Adipose tissue (tissue), 3 donors: ENCODE results near the gene PCGF6. TPM values are rescaled to one million over a fixed set of nuclear protein-coding genes. Genes with fewer than 3 reads are reported as not detected.
"Not testable (repeated sequence)": the region's sequence is repeated elsewhere in the genome, so short reads cannot be mapped to it uniquely, and the experiment has no call there.

Experiments used
- H3K27ac ChIP-seq: one replicate; pipeline ENCODE4 v1.5.1; 2013; ENCODE audit warnings: low read depth, low read length
- WGBS, 3 donors: extraction: QIAGEN DNeasy Blood & Tissue Kit; methylation state at CpG; one replicate each; pipeline ENCODE4 v1.1.7; 2013; 5-methylcytosine and 5-hydroxymethylcytosine counted together
- polyA plus RNA-seq, 3 donors: library from polyadenylated mRNA; stranded (reverse); fragments of 200-250 nt; gene quantifications; one replicate each; pipeline ENCODE4 v1.2.3, GENCODE V29; 2013
- donor health status: healthy with polysubstance abuse.
- donor health status: Bipolar disorder and iron deficiency.
- donor health status: healthy.

The PCGF6 gene
- polyA plus RNA-seq, 3 donors = 4.5 to 10.2 (median 7.6) TPM

DNA sequence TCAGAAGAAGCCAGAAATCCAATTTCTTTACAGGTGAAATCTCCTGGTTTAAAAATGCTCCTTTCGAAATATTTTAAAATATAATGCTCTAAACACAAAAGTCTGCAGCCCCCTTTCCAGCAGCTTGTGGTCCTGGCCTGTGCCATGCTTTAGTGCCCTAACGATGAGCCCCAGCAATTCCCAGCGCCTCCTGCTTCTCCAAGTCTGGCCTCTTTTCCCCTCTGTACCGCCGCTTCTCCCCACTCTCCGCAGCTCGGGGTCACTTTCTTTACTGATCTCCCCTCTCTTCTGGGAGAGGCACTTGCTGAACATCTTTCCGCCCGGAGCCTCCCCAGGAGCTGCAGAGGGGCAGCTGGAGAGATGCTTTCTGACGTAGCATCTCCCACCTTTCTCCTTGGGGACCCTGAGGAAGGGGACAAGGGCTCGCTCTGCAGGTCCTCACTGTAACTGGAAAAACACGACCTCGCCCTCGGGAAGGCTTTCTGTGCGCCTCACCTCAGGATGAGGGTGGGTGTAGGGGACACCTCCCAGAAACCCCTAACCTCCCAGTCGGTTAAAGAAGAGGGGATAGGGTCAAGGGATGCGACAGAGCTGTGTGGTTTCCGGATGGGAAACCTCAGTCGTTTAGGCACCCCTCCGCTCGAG is 74.6 kb downstream of the PCGF6 start:
- WGBS, 3 donors = 12 to 16% (median 13%) methylated on average over 21 of the region's 21 CpGs
- no peak overlapping the region for H3K27ac ChIP-seq

DNA sequence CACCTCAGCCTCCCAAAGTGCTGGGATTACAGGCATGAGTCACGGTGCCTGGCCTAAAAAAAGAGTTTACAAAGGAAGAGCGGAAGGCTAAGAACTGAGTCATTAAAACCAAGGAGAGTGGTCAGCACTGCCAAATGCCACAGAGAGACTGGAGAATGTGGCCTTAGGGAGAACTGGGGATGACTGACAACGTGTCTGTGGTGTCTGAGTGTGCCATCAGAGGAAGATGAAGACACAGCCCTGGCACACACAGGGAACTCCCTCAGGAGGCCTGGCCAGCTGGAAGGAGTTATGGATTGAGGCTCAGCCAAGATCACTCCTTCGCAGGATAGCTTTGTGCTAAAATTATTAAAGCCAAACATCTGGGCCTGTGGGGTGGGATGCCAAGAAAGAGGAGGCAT is 77.9 kb downstream of the PCGF6 start:
- no peak overlapping the region for H3K27ac ChIP-seq
- 38 to 64% (median 39%) methylated on average over 4 of the region's 4 CpGs for WGBS, 3 donors

DNA sequence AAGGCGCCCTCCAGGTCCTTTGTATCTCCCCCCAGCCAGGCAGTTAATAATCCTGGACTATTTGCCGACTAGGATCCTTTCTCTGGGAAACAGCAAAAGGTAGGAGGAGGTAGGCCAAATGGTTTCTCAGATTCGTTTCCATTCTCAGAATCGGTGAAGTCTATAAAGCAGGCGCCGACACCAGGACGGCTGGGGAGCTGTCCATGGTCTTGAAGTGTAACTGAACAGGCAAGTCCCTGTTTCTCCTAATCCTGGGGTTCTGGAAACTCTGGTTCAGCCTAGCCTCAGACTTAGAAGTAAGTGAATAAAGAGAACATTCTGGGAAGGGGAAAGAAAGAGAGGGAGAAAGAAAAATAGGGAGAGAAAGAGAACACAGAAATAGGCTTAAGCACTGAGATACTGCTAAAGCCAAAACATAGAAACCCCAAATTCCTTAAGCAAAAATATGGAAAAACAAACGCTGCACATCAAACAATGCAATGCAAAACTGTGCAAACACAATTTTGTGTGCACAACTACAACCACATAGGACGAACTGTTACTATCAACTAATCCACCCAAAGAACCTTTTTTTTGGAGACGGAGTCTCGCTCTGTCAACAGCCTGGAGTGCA is 85.1 kb downstream of the PCGF6 start:
- 28 to 34% (median 30%) methylated on average over 11 of the region's 11 CpGs for WGBS, 3 donors
- no peak overlapping the region for H3K27ac ChIP-seq

DNA sequence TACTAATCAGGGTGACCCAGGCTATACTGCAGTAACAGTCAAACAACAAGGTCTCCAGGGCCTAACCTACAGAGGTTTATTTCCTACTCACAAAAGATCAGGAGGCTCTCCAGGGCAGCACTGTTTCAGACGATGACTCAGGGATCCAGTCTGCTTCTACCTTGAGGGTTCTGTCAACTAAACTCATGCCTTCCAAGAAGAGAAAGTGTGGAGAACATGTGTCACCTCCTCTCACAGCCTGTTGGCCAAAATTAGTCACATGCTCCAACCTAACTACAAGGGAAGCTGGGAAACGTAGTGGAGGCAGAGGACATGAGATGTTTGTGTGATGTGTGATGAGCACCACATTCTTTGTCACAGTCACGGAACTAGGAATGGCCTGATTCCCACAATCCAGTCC is 88.7 kb downstream of the PCGF6 start:
- H3K27ac ChIP-seq = no peak overlapping the region
- 72 to 77% (median 75%) methylated on average over 3 of the region's 3 CpGs for WGBS, 3 donors

DNA sequence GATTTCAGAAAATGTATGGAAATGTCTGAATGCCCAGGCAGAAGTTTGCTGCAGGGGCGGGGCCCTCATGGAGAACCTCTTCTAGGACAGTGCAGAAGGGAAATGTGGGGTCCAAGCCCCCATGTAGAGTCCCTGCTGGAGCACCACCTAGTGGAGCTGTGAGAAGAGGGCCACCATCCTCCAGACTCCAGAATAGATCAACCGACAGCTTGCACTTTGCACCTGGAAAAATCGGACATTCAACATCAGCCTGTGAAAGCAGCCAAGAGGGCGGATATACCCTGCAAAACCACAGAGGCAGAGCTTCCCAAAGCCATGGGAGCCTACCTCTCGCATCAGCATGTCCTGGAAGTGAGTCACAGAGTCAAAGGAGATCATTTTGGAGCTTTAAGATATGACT is 91.0 kb downstream of the PCGF6 start:
- WGBS, 3 donors = 79 to 94% (median 92%) methylated on average over 5 of the region's 5 CpGs
- H3K27ac ChIP-seq = no peak overlapping the region

DNA sequence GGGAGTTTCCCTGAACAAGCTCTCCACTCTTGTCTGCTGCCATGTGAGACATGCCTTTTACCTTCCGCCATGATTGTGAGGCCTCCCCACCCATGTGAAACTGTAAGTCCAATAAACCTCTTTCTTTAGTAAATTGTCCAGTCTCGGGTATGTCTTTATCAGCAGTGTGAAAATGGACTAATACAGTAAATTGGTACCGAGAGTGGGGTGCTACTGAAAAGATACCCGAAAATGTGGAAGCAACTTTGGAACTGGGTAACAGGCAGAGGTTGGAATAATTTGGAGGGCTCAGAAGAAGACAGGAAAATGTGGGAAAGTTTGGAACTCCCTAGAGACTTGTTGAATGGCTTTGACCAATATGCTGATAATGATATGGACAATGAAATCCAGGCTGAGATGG is 92.0 kb downstream of the PCGF6 start:
- 85 to 94% (median 88%) methylated on average over 4 of the region's 4 CpGs for WGBS, 3 donors
- not testable (repeated sequence) for H3K27ac ChIP-seq

DNA sequence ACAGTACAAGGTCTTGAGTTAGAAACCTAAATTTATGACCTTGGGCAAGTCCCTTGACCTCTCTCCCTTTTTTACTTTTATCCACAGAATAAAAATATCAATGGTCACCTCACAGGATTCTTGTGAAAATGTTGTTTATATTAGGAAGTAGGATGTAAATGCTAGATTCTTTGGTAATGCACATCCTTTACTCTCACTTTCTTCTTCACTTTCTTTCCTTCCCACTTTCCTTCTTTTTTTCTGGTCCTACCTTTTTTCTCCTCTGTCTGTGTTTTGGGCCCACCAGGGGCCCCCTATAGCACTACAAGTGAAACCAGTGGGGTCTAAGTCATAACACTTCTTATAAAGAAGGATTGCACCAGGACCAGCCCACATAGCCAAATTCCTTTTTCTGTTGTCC is 93.1 kb downstream of the PCGF6 start:
- no peak overlapping the region for H3K27ac ChIP-seq

DNA sequence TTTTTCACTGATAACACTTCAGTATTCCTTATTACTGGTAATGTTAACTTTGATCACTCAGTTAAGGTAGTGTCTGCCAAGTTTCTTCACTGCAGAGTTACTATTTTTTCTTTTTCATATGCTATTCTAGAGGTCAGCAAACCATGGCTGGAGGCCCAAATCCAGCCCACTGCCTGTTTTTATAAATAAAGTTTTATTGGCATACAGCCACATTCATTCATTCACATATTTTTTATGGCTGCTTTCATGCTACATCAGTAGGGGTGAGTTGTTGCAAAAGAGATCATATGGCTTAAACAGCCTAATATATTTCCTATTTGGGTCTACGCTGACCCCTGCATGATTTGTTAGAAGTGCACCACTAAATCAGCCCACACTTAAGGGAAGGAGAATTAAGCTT is 94.3 kb downstream of the PCGF6 start:
- no peak overlapping the region for H3K27ac ChIP-seq
- WGBS, 3 donors = 93 to 96% (median 95%) methylated on average over 1 of the region's 1 CpG

DNA sequence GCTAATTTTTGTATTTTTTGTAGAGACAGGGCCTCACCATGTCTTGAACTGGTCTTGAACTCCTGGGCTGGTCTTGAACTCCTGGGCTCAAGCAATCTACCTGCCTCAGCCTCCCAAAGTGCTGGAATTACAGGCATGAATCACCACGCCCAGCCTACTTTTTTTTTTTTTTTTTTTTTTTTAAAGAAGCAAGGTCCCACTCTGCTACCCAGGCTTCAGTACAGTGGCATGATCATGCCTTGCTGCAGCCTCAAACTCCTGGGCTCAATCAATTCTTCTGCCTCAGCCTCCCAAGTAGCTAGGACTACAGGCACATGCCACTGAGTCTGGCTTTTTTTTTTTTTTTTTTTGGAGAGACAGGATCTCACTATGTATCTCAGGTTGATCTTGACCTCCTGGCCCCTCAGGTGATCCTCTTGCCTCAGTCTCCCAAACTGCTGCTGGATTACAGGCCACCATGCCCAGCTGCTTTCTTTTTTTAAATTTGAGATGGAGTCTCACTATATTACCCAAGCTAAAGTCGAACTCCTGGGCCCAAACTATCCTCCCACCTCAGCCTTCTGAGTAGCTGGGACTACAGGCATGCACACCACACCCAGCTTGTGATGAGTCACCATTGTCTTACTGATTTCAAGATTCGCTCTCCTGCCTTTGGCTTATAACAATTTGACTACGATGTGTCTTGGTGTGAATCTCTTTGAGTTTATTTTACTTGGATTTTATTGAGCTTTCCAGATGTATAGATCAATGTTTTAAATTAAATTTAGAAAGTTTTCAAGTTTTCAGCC is 96.2 kb downstream of the PCGF6 start:
- WGBS, 3 donors = 56 to 68% (median 58%) methylated on average over 4 of the region's 4 CpGs
- no peak overlapping the region for H3K27ac ChIP-seq

DNA sequence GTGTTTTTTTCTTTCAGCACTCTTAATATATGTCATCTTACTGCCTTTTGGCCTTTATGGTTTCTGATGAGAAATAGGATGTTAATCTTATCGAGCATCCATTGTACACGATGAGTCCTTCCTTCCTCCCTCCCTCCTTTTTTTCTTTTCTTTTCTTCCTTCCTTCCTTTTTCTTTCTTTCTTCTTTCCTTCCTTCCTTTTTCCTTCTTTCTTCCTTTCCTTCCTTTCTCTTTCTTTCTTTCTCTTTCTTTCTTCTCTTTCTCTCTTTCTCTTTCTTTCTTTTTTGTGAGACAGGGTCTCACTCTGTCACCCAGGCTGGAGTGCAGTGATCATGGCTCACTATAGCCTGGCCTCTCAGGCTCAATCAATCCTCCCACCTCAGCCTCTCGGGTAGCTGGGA is 96.8 kb downstream of the PCGF6 start:
- H3K27ac ChIP-seq = no peak overlapping the region
- WGBS, 3 donors = 67 to 79% (median 74%) methylated on average over 3 of the region's 3 CpGs

Other genes starting within 250 kb of the PCGF6 start
- gene NT5C2, start 157.9 kb downstream of the PCGF6 start, polyA plus RNA-seq = 10 to 100 TPM; 16.5 to 60.6 (median 36.3) TPM
- gene RPEL1, start 105.3 kb downstream of the PCGF6 start, polyA plus RNA-seq = not detected
- gene INA, start 74.0 kb downstream of the PCGF6 start, polyA plus RNA-seq = 1 to 10 TPM in 1 of 3 donors, under 1 TPM in 1, not detected in 1; 0.03 to 1.1 TPM
- gene TAF5, start 16.8 kb upstream of the PCGF6 start, polyA plus RNA-seq = 1 to 10 TPM; 1.3 to 2.4 (median 1.7) TPM
- gene ATP5MK, start 45.3 kb upstream of the PCGF6 start, polyA plus RNA-seq = 1,000 to 10,000 TPM in 1 of 3 donors, 100 to 1,000 TPM in 2; 371 to 1,038 (median 801) TPM
- gene PDCD11, start 45.5 kb upstream of the PCGF6 start, polyA plus RNA-seq = 10 to 100 TPM in 2 of 3 donors, 1 to 10 TPM in 1; 8.6 to 15.6 (median 14.8) TPM
- 10 to 100 TPM in 2 of 3 donors, 1 to 10 TPM in 1; 6.6 to 95.5 (median 38.1) TPM for gene CALHM2, start 101.2 kb upstream of the PCGF6 start, polyA plus RNA-seq
- gene CALHM1, start 107.8 kb upstream of the PCGF6 start, polyA plus RNA-seq = not detected
- under 1 TPM in 1 of 3 donors, not detected in 2; 0.37 TPM for gene CALHM3, start 128.1 kb upstream of the PCGF6 start, polyA plus RNA-seq
- gene NEURL1, start 142.6 kb upstream of the PCGF6 start, polyA plus RNA-seq = 1 to 10 TPM in 1 of 3 donors, under 1 TPM in 1, not detected in 1; 0.51 to 9.8 TPM